Uterus (tissue), 2 donors: ENCODE data around the gene FBXL2.

Experiments used
- POLR2A ChIP-seq, 2 donors: fragments of 450-650 bp; IDR thresholded peaks; one replicate each; pipeline ENCODE4 v1.6.1; 2016; ENCODE audit warnings: antibody characterized with exemption in 2 of 2, mild to moderate bottlenecking in 1 of 2, moderate library complexity in 1 of 2
- TF ChIP-seq, protein P1 (sequence below), 4 experiments: fragments of 200-600 bp in 2 of 4; fragments of 450-650 bp in 2 of 4; sonication (generic) in 2 of 4; IDR thresholded peaks; one replicate each; pipeline ENCODE4 v1.5.1; 2016 to 2019; ENCODE audit warnings: antibody characterized with exemption in 4 of 4, mild to moderate bottlenecking in 2 of 4, moderate library complexity in 1 of 4

DNA sequence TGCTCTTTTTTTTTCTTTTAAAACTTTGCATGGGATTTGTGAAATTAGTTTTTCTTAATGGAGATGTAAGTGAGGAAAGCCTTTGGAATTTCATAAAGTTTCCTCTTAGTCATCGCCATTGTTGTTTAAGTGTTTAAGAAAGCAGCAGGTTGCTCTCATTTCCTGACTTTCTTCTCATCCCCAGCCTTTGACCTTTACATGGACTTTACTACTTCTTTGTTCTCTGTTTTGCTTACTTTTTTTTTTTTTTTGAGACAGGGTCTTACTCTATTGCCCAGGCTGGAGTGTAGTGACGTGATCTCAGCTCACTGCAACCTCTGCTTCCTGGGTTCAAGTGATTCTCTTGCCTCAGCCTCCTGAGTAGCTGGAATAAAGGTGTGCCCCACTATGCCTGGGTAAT is 38.6 kb downstream of the FBXL2 start:
- TF ChIP-seq, protein P1, sequence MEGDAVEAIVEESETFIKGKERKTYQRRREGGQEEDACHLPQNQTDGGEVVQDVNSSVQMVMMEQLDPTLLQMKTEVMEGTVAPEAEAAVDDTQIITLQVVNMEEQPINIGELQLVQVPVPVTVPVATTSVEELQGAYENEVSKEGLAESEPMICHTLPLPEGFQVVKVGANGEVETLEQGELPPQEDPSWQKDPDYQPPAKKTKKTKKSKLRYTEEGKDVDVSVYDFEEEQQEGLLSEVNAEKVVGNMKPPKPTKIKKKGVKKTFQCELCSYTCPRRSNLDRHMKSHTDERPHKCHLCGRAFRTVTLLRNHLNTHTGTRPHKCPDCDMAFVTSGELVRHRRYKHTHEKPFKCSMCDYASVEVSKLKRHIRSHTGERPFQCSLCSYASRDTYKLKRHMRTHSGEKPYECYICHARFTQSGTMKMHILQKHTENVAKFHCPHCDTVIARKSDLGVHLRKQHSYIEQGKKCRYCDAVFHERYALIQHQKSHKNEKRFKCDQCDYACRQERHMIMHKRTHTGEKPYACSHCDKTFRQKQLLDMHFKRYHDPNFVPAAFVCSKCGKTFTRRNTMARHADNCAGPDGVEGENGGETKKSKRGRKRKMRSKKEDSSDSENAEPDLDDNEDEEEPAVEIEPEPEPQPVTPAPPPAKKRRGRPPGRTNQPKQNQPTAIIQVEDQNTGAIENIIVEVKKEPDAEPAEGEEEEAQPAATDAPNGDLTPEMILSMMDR (IDR thresholded peaks at IDR 0.05): no peak
- no peak for TF ChIP-seq POLR2A (IDR thresholded peaks at IDR 0.05)
